Esophagus squamous epithelium (tissue), 5 donors: ENCODE results near the gene MPST. TPM values are rescaled to one million over a fixed set of nuclear protein-coding genes. Genes with fewer than 3 reads are reported as not detected.

ENCODE experiments used
- DNase-seq: peaks from one replicate; lab custom pipeline; 2025; lab: John Stamatoyannopoulos, UW
- H3K27ac ChIP-seq, 4 donors: fragments of 200-600 bp; sonication (generic); one replicate each; pipeline ENCODE4 v1.5.1; 2016 to 2019; ENCODE audit warnings: mild to moderate bottlenecking in 1 of 4
- H3K27me3 ChIP-seq, 4 donors: fragments of 200-600 bp; sonication (generic); 1 replicate in 3 of 4; 2 replicates in 1 of 4; pipeline versions ENCODE4 v1.5.1 to v1.6.0; 2017 to 2021; ENCODE audit warnings: antibody characterized with exemption in 1 of 4
- H3K36me3 ChIP-seq, 3 donors: fragments of 200-600 bp; sonication (generic); one replicate each; pipeline ENCODE4 v1.5.1; 2016 to 2019
- H3K4me1 ChIP-seq, 3 donors: fragments of 200-600 bp; sonication (generic); one replicate each; pipeline ENCODE4 v1.5.1; 2017 to 2019
- H3K4me3 ChIP-seq, 4 donors: fragments of 200-600 bp; sonication (generic); 1 replicate in 3 of 4; 2 replicates in 1 of 4; pipeline ENCODE4 v1.5.1; 2016 to 2019; ENCODE audit warnings: mild to moderate bottlenecking in 2 of 4, moderate library complexity in 1 of 4
- H3K9me3 ChIP-seq, 3 donors: fragments of 200-600 bp; sonication (generic); one replicate each; pipeline ENCODE4 v1.5.1; 2016 to 2019
- POLR2A ChIP-seq, 4 donors: fragments of 450-650 bp; IDR thresholded peaks; one replicate each; pipeline ENCODE4 v1.6.1; 2017; ENCODE audit warnings: antibody characterized with exemption in 4 of 4, mild to moderate bottlenecking in 4 of 4, moderate library complexity in 3 of 4
- WGBS, 2 donors: methylation state at CpG; one replicate each; pipeline ENCODE4 v1.1.5; 2018; 5-methylcytosine and 5-hydroxymethylcytosine counted together
- intact Hi-C: fragments of 100-400 bp; cut with DNase I; formaldehyde crosslinking; loops from one replicate; pipeline ENCODE4 v1.15.0; 2022
- total RNA-seq, 4 donors: library from RNA; depleted of rRNA; stranded (reverse); fragments of >200 nt; gene quantifications; one replicate each; pipeline ENCODE4 v1.1.0, GENCODE V29; 2016
- TF ChIP-seq, protein P1 (sequence below), 6 experiments: fragments of 450-650 bp in 4 of 6; fragments of 200-600 bp in 2 of 6; sonication (generic) in 2 of 6; IDR thresholded peaks; one replicate each; pipeline ENCODE4 v1.5.1; 2016 to 2019; ENCODE audit warnings: antibody characterized with exemption in 6 of 6, mild to moderate bottlenecking in 4 of 6, moderate library complexity in 4 of 6
- donor health status: DM: yes; HTN: yes; CAD: no.

The MPST gene
- total RNA-seq, 4 donors from 2014 or later: 88.4 to 160 (median 132) TPM

DNA sequence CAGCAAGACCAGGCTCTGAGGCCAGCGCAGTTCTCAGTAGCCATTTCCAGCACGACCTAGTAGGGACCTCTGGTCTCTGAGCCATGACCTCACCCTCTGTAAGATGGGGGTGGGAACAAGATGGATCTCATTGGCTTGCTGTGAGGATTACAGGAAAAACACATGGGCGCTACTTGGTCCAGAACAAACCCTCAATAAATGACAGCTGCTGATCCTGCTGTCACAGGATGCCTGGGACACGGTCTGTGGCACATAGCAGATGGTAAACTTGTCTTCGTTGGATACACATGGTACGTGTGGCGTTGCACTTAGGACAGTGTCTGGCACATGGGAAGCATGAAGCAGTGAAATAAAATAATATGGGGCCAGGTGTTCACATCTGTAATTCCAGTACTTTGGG, 27.5 kb downstream of the MPST start:
- Histone ChIP-seq H3K4me1 (peaks cover 3 to 26% (median 10%) of the 10 kb centered on the region in 3 donors), H3K4me3 (no peak overlapping the region), H3K9me3 (no peaks in the 10 kb centered on the region), H3K36me3 (no peaks in the 10 kb centered on the region), H3K27ac (no peak overlapping the region), H3K27me3 (peaks cover 0 to 4% (median 0%) of the 10 kb centered on the region in 4 donors)
- intact Hi-C loops: loop anchor here (10.0 kb wide), 1 partner anchor 62 kb away; no protein-coding TSS in a partner anchor
- WGBS, 2 donors: 80 to 88% methylated on average over 3 to 7 of the region's 7 CpGs
- DNase-seq: no peak
- TF ChIP-seq, protein P1, sequence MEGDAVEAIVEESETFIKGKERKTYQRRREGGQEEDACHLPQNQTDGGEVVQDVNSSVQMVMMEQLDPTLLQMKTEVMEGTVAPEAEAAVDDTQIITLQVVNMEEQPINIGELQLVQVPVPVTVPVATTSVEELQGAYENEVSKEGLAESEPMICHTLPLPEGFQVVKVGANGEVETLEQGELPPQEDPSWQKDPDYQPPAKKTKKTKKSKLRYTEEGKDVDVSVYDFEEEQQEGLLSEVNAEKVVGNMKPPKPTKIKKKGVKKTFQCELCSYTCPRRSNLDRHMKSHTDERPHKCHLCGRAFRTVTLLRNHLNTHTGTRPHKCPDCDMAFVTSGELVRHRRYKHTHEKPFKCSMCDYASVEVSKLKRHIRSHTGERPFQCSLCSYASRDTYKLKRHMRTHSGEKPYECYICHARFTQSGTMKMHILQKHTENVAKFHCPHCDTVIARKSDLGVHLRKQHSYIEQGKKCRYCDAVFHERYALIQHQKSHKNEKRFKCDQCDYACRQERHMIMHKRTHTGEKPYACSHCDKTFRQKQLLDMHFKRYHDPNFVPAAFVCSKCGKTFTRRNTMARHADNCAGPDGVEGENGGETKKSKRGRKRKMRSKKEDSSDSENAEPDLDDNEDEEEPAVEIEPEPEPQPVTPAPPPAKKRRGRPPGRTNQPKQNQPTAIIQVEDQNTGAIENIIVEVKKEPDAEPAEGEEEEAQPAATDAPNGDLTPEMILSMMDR (IDR thresholded peaks at IDR 0.05): no peak
- no peak for TF ChIP-seq POLR2A (IDR thresholded peaks at IDR 0.05)

GRCh38 chr22:37048133-37048532, 28.6 kb downstream of the MPST start:
- Histone ChIP-seq H3K36me3 (no peaks in the 10 kb centered on the region), H3K4me3 (no peak overlapping the region), H3K27me3 (no peaks in the 10 kb centered on the region), H3K27ac (no peak overlapping the region), H3K9me3 (no peaks in the 10 kb centered on the region), H3K4me1 (peaks cover 15 to 38% (median 20%) of the 10 kb centered on the region in 3 donors)
- DNase-seq: no peak
- WGBS, 2 donors: 77 to 81% methylated on average over 6 of the region's 6 CpGs
- intact Hi-C loops: loop anchor here (10.0 kb wide), 1 partner anchor 63 kb away; no protein-coding TSS in a partner anchor
- no peak for TF ChIP-seq POLR2A (IDR thresholded peaks at IDR 0.05)
- TF ChIP-seq, protein P1 (IDR thresholded peaks at IDR 0.05): no peak

DNA sequence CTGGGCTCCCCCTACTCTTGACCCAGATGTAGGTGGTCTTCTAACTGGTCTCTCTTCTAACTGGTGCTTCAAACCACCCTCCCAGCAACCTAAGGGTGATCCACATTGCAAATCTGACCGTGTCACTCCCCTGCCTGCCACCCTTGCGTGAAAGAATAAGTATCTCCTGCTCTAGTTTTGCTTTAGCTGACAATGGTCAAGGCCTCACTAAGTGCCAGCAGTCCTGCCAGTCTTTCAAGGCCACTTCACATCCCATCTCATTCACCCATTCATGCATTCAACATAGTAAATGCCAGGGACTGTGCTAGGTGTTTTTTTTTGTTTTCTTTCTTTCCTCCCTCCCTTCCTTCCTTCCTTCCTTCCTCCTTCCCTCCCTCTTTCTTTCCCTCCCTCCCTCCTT, 29.7 kb downstream of the MPST start:
- Histone ChIP-seq H3K4me1 (peaks cover 15 to 40% (median 23%) of the 10 kb centered on the region in 3 donors), H3K9me3 (no peaks in the 10 kb centered on the region), H3K36me3 (peaks cover 0 to 5% (median 0%) of the 10 kb centered on the region in 3 donors), H3K4me3 (no peak overlapping the region), H3K27ac (no peak overlapping the region), H3K27me3 (no peaks in the 10 kb centered on the region)
- WGBS, 2 donors: 81 to 86% methylated on average over 2 of the region's 2 CpGs
- no peak for TF ChIP-seq POLR2A (IDR thresholded peaks at IDR 0.05)
- TF ChIP-seq, protein P1 (IDR thresholded peaks at IDR 0.05): no peak
- no peak for DNase-seq
- intact Hi-C loops: loop anchor here (10.0 kb wide), 1 partner anchor 64 kb away; no protein-coding TSS in a partner anchor

GRCh38 chr22:37050913-37051312, 31.4 kb downstream of the MPST start:
- H3K4me3 ChIP-seq: peak overlapping the region in 1 of 4 donors; percentile 76
- peak overlapping the region in 1 of 4 donors; percentile 50 for H3K27ac ChIP-seq
- H3K36me3 ChIP-seq: peaks cover 0 to 15% (median 0%) of the 10 kb centered on the region in 3 donors

More at GRCh38 chr22:37050913-37051312, 31.4 kb downstream of the MPST start:
- Histone ChIP-seq H3K27me3 (no peaks in the 10 kb centered on the region), H3K9me3 (no peaks in the 10 kb centered on the region), H3K4me1 (peaks cover 13 to 41% (median 23%) of the 10 kb centered on the region in 3 donors)
- DNase-seq: no peak
- 65 to 74% methylated on average over 3 to 5 of the region's 6 CpGs for WGBS, 2 donors
- no peak for TF ChIP-seq POLR2A (IDR thresholded peaks at IDR 0.05)
- TF ChIP-seq, protein P1 (IDR thresholded peaks at IDR 0.05): no peak
- intact Hi-C loops: no loop called here
